Naive thymus-derived CD4-positive, alpha-beta T cell (primary cell): Measurements from ENCODE around the gene PTPRE. TPM values are rescaled to one million over a fixed set of nuclear protein-coding genes. Genes with fewer than 3 reads are reported as not detected.

ENCODE experiments used
- ATAC-seq: fragments of 150-1000 bp; cut with Tn5 transposase; 2 replicates; pipeline ENCODE4 v1.10.0; 2021; ENCODE audit warnings: mild to moderate bottlenecking, moderate library complexity
- CTCF ChIA-PET: fragments of 350-600 bp; sonication (Branson Sonifier 250); formaldehyde crosslinking; loops from one replicate; lab custom pipeline; 2021; ENCODE audit warnings: antibody characterized with exemption; lab: Charles Lee
- POLR2A ChIA-PET: fragments of 350-600 bp; sonication (Branson Sonifier 250); formaldehyde crosslinking; loops from one replicate; lab custom pipeline; 2021; ENCODE audit warnings: antibody characterized with exemption, inconsistent platforms; lab: Charles Lee
- DNase-seq, 9 donors: peaks; one replicate each; pipeline versions ENCODE4 v3.0.0 to v3.0.0-alpha.2; 2020 to 2022; ENCODE audit warnings: mixed read lengths in 1 of 9
- H3K27ac ChIP-seq: one replicate; pipeline ENCODE4 v1.7.0; 2013; ENCODE audit warnings: mild to moderate bottlenecking, low read depth, low read length, moderate library complexity
- H3K27me3 ChIP-seq, 2 donors: one replicate each; pipeline ENCODE4 v1.7.0; 2013; ENCODE audit warnings: low read length in 2 of 2, mild to moderate bottlenecking in 2 of 2, moderate library complexity in 2 of 2; ENCODE audit not compliant: control insufficient read depth in 2 of 2, insufficient read depth in 2 of 2
- H3K36me3 ChIP-seq, 3 experiments: 1 replicate in 2 of 3; 2 replicates in 1 of 3; pipeline ENCODE4 v1.7.0; 2013; ENCODE audit warnings: low read length in 3 of 3, mild to moderate bottlenecking in 3 of 3, moderate library complexity in 1 of 3; ENCODE audit not compliant: insufficient read depth in 3 of 3, control insufficient read depth in 2 of 3
- H3K4me1 ChIP-seq, 2 donors: one replicate each; pipeline ENCODE4 v1.7.0; 2013; ENCODE audit warnings: low read length in 2 of 2, mild to moderate bottlenecking in 2 of 2, moderate library complexity in 1 of 2; ENCODE audit not compliant: control insufficient read depth in 2 of 2, insufficient read depth in 2 of 2
- H3K4me3 ChIP-seq: 2 replicates; pipeline ENCODE4 v1.7.0; 2013; ENCODE audit warnings: mild to moderate bottlenecking, low read length
- H3K9me3 ChIP-seq, 3 experiments: 1 replicate in 2 of 3; 2 replicates in 1 of 3; pipeline ENCODE4 v1.7.0; 2013; ENCODE audit warnings: low read length in 3 of 3; ENCODE audit not compliant: control insufficient read depth in 2 of 3
- H3K27ac Mint-ChIP-seq, 9 donors: one replicate each; pipeline ENCODE4 v1.8.0; 2020 to 2022; ENCODE audit warnings: mixed read lengths in 9 of 9, mild to moderate bottlenecking in 8 of 9, moderate library complexity in 5 of 9, inconsistent platforms in 2 of 9
- H3K27me3 Mint-ChIP-seq, 5 donors: one replicate each; pipeline ENCODE4 v1.8.0; 2021 to 2022; ENCODE audit warnings: mixed read lengths in 5 of 5, mild to moderate bottlenecking in 1 of 5
- H3K36me3 Mint-ChIP-seq, 5 donors: one replicate each; pipeline ENCODE4 v1.8.0; 2020 to 2022; ENCODE audit warnings: mixed read lengths in 5 of 5, mild to moderate bottlenecking in 3 of 5, inconsistent platforms in 1 of 5
- H3K4me1 Mint-ChIP-seq, 7 donors: one replicate each; pipeline ENCODE4 v1.8.0; 2020 to 2022; ENCODE audit warnings: mixed read lengths in 7 of 7, mild to moderate bottlenecking in 3 of 7, inconsistent platforms in 1 of 7
- H3K4me3 Mint-ChIP-seq, 10 donors: one replicate each; pipeline ENCODE4 v1.8.0; 2020 to 2022; ENCODE audit warnings: mild to moderate bottlenecking in 10 of 10, mixed read lengths in 10 of 10, moderate library complexity in 6 of 10, inconsistent platforms in 2 of 10
- H3K9me3 Mint-ChIP-seq, 11 donors: one replicate each; pipeline ENCODE4 v1.8.0; 2020 to 2022; ENCODE audit warnings: mixed read lengths in 11 of 11, mild to moderate bottlenecking in 4 of 11, inconsistent platforms in 1 of 11, moderate library complexity in 1 of 11
- intact Hi-C, 2 donors: fragments of 100-400 bp; cut with micrococcal nuclease; formaldehyde crosslinking; loops; one replicate each; pipeline ENCODE4 v1.15.1; 2023
- polyA plus RNA-seq, 2 donors: library from polyadenylated mRNA; unstranded; fragments of 300-500 nt; fragmentation: Illumina TruSeq; gene quantifications; one replicate each; pipeline ENCODE4 v1.2.3, GENCODE V29; 2021
- total RNA-seq, 6 experiments: library from RNA in 5 of 6; stranded (reverse) in 5 of 6; gene quantifications; 1 replicate in 5 of 6; 2 replicates in 1 of 6; pipeline ENCODE4 v1.2.3 and lab custom pipeline; 2021 to 2026

PTPRE gene
- total and polyA plus RNA-seq, 7 experiments from 2014 or later, result 6.6 to 237 (median 27.9) TPM

DNA sequence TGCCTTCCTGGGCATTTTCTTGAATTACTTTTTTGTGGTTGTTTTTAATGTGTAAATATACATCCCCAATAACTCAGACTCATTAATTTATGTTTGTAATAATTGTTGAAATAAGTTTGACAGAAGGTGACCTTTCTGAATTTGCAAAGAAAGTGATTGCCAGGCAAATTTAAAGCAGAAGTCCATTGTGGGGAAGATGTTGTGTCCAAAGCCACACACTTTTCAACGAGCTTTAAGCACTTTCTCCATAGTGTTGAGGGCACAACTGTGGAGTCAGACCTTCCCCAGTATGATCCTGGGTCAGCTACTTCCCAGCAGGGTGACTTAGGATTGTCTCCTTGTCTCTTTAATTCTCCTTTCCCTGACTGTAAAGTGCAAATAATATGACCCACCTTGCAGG is 52.5 kb downstream of the PTPRE start:
- ATAC-seq, result no peak
- Mint-ChIP-seq H3K4me3 (no peak overlapping the region), H3K9me3 (peaks cover 0 to 16% (median 4%) of the 10 kb centered on the region in 11 donors), H3K36me3 (no peaks in the 10 kb centered on the region), H3K4me1 (peaks cover 0 to 2% (median 0%) of the 10 kb centered on the region in 7 donors), H3K27ac (no peak overlapping the region), H3K27me3 (peaks cover 10 to 29% (median 18%) of the 10 kb centered on the region in 5 donors)
- no peak overlapping the region for H3K27ac ChIP-seq
- POLR2A ChIA-PET, result no interaction called here
- H3K4me3 ChIP-seq, result no peak overlapping the region
- CTCF ChIA-PET, result no interaction called here
- H3K9me3 ChIP-seq, result no peaks in the 10 kb centered on the region
- no peak for DNase-seq
- H3K4me1 ChIP-seq, result no peaks in the 10 kb centered on the region
- no peaks in the 10 kb centered on the region for H3K27me3 ChIP-seq
- no peaks in the 10 kb centered on the region for H3K36me3 ChIP-seq
- intact Hi-C loops, result no loop called here

DNA sequence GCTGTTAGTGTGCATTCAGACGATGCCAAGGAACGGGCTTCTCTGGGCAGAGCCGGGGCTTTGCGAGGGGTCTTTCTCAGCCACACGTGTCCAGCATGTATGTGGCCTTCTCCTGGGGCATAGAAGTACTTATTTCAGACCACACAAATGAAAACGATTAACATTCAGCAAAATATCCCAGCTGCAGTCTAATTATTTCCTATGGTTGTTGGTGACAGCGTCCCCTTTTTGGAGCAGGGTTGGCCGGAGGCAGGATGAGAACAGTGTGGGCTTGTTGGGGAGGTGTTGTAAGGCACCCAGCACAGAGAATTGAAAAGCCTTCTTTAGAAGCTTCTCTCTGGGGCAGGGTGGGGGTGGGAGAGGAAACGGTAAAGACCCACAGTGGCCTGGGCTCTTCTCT is 54.2 kb downstream of the PTPRE start:
- Histone ChIP-seq H3K27me3 (no peaks in the 10 kb centered on the region), H3K36me3 (no peaks in the 10 kb centered on the region), H3K27ac (no peak overlapping the region), H3K4me1 (no peaks in the 10 kb centered on the region), H3K9me3 (no peaks in the 10 kb centered on the region), H3K4me3 (no peak overlapping the region)
- ATAC-seq (no peak), DNase-seq (no peak)
- POLR2A ChIA-PET, result no interaction called here
- H3K4me1 Mint-ChIP-seq, result no peaks in the 10 kb centered on the region
- intact Hi-C loops, result no loop called here
- peaks cover 10 to 26% (median 18%) of the 10 kb centered on the region in 5 donors for H3K27me3 Mint-ChIP-seq
- peaks cover 0 to 9% (median 0%) of the 10 kb centered on the region in 11 donors for H3K9me3 Mint-ChIP-seq
- no peak overlapping the region for H3K4me3 Mint-ChIP-seq
- H3K27ac Mint-ChIP-seq, result no peak overlapping the region
- CTCF ChIA-PET, result no interaction called here
- no peaks in the 10 kb centered on the region for H3K36me3 Mint-ChIP-seq

GRCh38 chr10:127962205-127962604 is 55.3 kb downstream of the PTPRE start:
- Histone ChIP-seq H3K4me3 (no peak overlapping the region), H3K36me3 (no peaks in the 10 kb centered on the region), H3K4me1 (no peaks in the 10 kb centered on the region), H3K27me3 (no peaks in the 10 kb centered on the region), H3K27ac (no peak overlapping the region), H3K9me3 (no peaks in the 10 kb centered on the region)
- POLR2A ChIA-PET, result no interaction called here
- DNase-seq (no peak), ATAC-seq (no peak)
- Mint-ChIP-seq H3K9me3 (peaks cover 0 to 2% (median 0%) of the 10 kb centered on the region in 11 donors), H3K27me3 (peaks cover 4 to 16% (median 13%) of the 10 kb centered on the region in 5 donors), H3K4me3 (no peak overlapping the region), H3K4me1 (no peaks in the 10 kb centered on the region), H3K27ac (no peak overlapping the region), H3K36me3 (no peaks in the 10 kb centered on the region)
- CTCF ChIA-PET, result no interaction called here
- intact Hi-C loops, result no loop called here

DNA sequence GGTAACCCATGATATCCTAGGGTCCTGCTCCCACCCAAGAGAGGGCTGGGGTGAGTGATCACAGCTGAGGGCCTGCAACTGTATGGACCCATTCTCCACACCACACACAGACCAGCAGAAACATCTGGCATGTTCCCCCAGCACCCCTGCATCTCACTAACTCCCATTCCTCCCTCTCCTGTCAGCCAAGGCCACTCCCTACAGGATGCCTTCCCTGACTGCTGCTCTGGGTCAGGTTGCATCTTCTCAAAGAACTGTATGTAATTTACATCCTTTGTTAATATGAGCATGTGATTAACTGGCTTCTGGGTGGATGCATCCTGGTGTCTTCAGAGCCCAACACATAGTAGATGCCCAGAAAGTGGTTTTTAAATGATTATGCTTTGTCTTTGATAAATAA is 56.2 kb downstream of the PTPRE start:
- DNase-seq (no peak), ATAC-seq (no peak)
- no peak overlapping the region for H3K4me3 Mint-ChIP-seq
- Histone ChIP-seq H3K27ac (no peak overlapping the region), H3K4me3 (no peak overlapping the region), H3K27me3 (no peaks in the 10 kb centered on the region), H3K9me3 (no peaks in the 10 kb centered on the region), H3K4me1 (no peaks in the 10 kb centered on the region), H3K36me3 (no peaks in the 10 kb centered on the region)
- no peaks in the 10 kb centered on the region for H3K36me3 Mint-ChIP-seq
- ChIA-PET CTCF (no interaction called here), POLR2A (no interaction called here)
- H3K9me3 Mint-ChIP-seq, result no peaks in the 10 kb centered on the region
- H3K27me3 Mint-ChIP-seq, result peaks cover 4 to 13% (median 11%) of the 10 kb centered on the region in 5 donors
- intact Hi-C loops, result no loop called here
- no peak overlapping the region for H3K27ac Mint-ChIP-seq
- peaks cover 0 to 2% (median 0%) of the 10 kb centered on the region in 7 donors for H3K4me1 Mint-ChIP-seq

GRCh38 chr10:127964621-127965020 is 57.7 kb downstream of the PTPRE start:
- H3K36me3 Mint-ChIP-seq, result no peaks in the 10 kb centered on the region
- ATAC-seq (no peak), DNase-seq (no peak)
- no peaks in the 10 kb centered on the region for H3K9me3 Mint-ChIP-seq
- intact Hi-C loops, result no loop called here
- peaks cover 0 to 2% (median 0%) of the 10 kb centered on the region in 7 donors for H3K4me1 Mint-ChIP-seq
- Histone ChIP-seq H3K9me3 (no peaks in the 10 kb centered on the region), H3K27ac (no peak overlapping the region), H3K36me3 (no peaks in the 10 kb centered on the region), H3K27me3 (no peaks in the 10 kb centered on the region), H3K4me1 (no peaks in the 10 kb centered on the region), H3K4me3 (no peak overlapping the region)
- no peak overlapping the region for H3K4me3 Mint-ChIP-seq
- H3K27ac Mint-ChIP-seq, result no peak overlapping the region
- ChIA-PET CTCF (no interaction called here), POLR2A (no interaction called here)
- peaks cover 2 to 13% (median 4%) of the 10 kb centered on the region in 5 donors for H3K27me3 Mint-ChIP-seq

DNA sequence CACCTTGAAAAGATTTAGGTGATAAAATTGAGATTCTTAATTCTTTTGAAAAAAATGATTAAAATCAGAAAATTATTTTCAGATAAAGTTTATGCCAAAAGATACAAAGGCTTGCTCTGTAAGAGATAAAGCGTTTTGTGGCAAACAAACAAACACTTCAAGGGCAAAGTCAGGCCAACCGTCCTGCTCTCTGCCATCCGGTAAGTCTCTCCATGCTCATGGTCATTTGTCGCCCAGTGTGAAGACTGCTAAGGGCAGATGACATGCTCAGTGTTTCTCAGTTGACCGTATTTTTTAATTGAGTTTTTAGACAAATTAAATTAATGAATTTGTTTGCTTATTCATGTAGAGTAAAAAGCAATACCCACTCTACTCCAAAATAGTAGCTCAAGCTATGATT is 60.0 kb downstream of the PTPRE start:
- Histone ChIP-seq H3K27me3 (no peaks in the 10 kb centered on the region), H3K9me3 (no peaks in the 10 kb centered on the region), H3K4me1 (no peaks in the 10 kb centered on the region), H3K27ac (no peak overlapping the region), H3K36me3 (no peaks in the 10 kb centered on the region), H3K4me3 (no peak overlapping the region)
- no peak overlapping the region for H3K4me3 Mint-ChIP-seq
- peaks cover 0 to 2% (median 0%) of the 10 kb centered on the region in 7 donors for H3K4me1 Mint-ChIP-seq
- no peaks in the 10 kb centered on the region for H3K36me3 Mint-ChIP-seq
- ChIA-PET CTCF (no interaction called here), POLR2A (no interaction called here)
- peaks cover 0 to 5% (median 0%) of the 10 kb centered on the region in 5 donors for H3K27me3 Mint-ChIP-seq
- no peaks in the 10 kb centered on the region for H3K9me3 Mint-ChIP-seq
- H3K27ac Mint-ChIP-seq, result no peak overlapping the region
- no peak for DNase-seq
- no peak for ATAC-seq
- intact Hi-C loops, result no loop called here

DNA sequence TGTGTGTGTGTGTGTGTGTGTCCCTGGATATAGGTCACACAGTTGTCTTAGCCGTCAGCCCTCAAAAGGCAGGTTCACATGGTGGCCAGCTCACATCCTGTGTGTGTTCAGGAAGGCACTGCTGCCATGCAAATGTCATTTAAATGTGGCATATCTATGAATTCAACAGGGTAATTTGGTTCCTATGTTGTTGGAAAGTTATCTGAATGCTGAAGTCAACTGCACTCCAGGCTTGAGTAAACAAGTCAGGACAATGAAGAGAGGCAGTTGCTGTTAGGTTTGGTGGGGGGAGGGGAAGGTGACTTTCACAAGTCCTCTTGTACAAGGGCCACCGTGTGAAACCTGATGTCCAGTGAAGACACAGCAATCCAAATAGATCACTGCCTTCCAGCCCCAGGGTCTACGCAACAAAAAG is 61.1 kb downstream of the PTPRE start:
- CTCF ChIA-PET, result no interaction called here
- DNase-seq (no peak), ATAC-seq (no peak)
- POLR2A ChIA-PET, result interaction anchor here (0.5 to 0.9 kb wide), 2 partner anchors 11 to 26 kb away, joined by 4 to 7 read pairs; no protein-coding TSS in a partner anchor
- intact Hi-C loops, result no loop called here
- H3K36me3 ChIP-seq, result no peaks in the 10 kb centered on the region
- no peak overlapping the region for H3K27ac Mint-ChIP-seq
- no peaks in the 10 kb centered on the region for H3K36me3 Mint-ChIP-seq
- H3K4me3 Mint-ChIP-seq, result no peak overlapping the region
- no peaks in the 10 kb centered on the region for H3K9me3 Mint-ChIP-seq
- no peaks in the 10 kb centered on the region for H3K9me3 ChIP-seq
- H3K27ac ChIP-seq, result no peak overlapping the region
- peaks cover 0 to 5% (median under 1%) of the 10 kb centered on the region in 5 donors for H3K27me3 Mint-ChIP-seq
- no peaks in the 10 kb centered on the region for H3K4me1 ChIP-seq
- H3K4me3 ChIP-seq, result no peak overlapping the region
- H3K27me3 ChIP-seq, result no peaks in the 10 kb centered on the region
- H3K4me1 Mint-ChIP-seq, result peaks cover 0 to 2% (median 0%) of the 10 kb centered on the region in 7 donors
